GM21390 (cell line): ENCODE measurements around the gene RCCD1.

ENCODE experiments used
- ATAC-seq: cut with Tn5 transposase; IDR thresholded peaks from one replicate; pipeline ENCODE4 v1.9.1; 2021; ENCODE audit not compliant: unreplicated experiment

RCCD1 gene

DNA sequence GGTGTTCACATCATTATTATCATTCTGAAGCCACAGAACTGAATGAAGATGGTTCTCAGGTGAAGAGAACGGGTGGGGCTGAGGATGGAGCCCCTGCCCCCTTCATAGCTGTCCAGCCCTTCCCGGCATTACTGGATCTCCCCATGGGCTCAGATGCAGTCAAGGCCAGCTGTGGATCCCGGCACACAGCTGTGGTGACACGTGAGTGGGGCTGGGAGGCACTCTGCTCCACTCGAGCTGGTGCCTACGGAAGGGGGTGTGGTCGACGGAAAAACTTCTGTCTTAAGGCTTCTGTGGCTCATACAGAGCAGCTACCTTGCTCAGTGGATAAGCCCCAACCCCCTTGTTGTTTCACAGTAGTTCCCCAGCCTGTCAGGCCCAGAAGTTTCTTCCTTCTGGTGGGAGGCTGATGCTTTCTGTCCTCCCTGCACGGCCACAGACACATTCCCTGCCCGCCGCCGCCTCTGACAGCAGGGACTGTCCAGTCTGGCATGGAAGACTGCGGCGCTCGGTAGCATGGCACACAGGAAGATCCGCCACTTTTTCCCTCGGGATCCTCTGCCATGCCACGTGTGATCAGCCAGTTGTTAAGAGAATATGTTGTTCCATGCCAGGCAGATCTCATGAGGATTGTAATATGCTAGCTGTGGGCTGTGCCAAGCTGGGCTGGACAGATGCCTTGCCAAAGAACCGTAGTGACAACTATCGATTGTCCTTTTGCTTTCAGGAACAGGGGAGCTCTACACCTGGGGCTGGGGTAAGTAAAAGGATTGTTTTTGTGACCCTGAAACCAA lies 5.8 kb downstream of the RCCD1 start:
- no peak for ATAC-seq

GRCh38 chr15:90962021-90962420 lies 7.3 kb downstream of the RCCD1 start:
- no peak for ATAC-seq

GRCh38 chr15:90966262-90966661 lies 11.6 kb downstream of the RCCD1 start:
- ATAC-seq = no peak

GRCh38 chr15:90967206-90967605 lies 12.5 kb downstream of the RCCD1 start:
- ATAC-seq = no peak

DNA sequence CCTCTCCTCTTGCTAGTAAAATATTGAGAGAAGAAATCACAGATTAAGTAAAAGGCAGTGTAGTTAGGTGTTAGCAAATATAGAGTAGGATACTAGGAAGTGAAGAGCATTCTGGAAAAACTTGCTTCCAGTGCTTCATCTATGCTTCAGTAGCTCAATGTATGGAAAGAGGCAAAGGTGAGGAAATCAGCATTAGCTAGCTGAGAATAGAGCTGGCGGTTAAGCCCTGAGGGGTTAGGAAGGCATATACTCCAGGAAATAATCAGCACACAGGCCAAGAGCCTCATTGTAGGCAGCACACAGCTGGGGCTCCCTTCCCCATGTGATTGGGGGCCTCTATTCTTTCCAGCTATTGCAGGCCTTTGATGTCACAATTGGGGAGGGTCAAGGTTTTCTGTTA lies 13.8 kb downstream of the RCCD1 start:
- ATAC-seq = no peak

GRCh38 chr15:90970274-90970673 lies 15.6 kb downstream of the RCCD1 start:
- ATAC-seq = no peak

GRCh38 chr15:90972133-90972532 lies 17.4 kb downstream of the RCCD1 start:
- ATAC-seq = no peak

GRCh38 chr15:90974216-90974615 lies 19.5 kb downstream of the RCCD1 start:
- ATAC-seq = no peak

DNA sequence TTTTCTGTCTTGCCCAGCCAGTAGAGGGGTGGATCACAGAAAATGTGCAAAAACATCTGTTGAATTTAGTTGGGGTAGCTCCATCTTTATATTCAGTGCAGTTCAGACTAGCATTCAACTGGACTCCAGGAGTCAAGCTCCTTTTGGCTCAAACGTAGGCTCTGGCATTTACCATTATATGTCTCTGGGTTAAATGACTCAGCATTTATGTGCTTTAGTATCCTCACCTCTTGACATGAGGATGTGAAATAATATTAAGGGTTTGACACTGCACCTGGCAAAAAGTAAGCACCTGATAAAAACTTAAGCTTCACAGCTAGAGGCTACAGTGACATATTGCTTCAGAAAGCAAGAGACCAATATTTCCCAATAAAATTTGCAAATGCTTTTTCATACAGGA lies 24.9 kb downstream of the RCCD1 start:
- ATAC-seq = no peak

- peak; percentile 86 for ATAC-seq
These were observed 27.0 kb downstream of the RCCD1 start for GRCh38 chr15:90981681-90982080.

DNA sequence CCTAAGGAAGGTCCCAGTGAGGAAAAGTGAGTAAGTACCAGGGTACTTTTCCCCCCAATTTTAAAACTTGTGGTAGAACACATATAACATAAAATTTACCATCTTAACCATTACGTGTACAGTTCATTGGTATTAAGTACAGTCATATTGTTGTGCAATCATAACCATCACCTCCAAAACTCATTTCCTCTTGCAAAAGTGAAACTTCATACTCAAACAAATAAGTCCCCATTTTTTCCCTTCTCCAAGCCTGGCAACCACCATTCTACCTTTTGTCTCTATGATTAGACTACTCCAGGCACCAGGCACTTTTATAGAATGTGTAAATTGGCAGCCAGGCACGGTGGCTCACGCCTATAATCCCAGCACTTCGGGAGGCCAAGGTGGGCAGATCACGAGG lies 27.5 kb downstream of the RCCD1 start:
- peak; percentile 45 for ATAC-seq

DNA sequence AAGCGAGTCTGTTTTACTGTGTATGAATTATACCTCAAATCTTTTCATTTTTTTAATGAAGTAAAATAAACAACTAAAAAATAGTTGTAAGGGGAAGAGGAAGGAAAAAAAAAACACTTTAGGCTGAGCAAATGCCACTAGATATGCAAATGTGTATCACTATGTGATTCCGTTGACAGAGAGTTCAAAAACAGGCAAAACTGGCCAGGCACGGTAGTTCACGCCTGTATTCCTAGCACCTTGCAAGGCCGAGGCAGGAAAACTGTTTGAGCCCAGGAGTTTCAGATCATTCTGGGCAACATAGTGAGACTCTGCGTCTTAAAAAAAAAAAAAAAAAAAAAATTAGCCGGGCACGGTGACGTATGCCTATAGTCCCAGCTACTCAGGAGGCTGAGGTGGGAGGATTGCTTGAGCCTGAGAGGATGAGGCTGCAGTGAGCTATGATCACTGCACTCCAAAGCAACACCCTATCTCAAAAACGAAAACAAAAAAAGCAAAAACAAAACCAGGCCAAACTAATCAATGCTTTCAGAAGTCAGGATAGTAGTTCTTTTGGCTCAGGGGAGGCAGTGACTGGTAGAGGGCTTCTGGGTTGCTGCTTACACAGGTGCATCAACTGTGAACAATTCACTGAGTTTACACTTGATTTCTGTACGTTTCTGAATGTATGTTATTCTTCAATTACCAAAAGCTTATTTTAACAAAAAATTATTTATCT lies 32.3 kb downstream of the RCCD1 start:
- peak; percentile 62 for ATAC-seq

GRCh38 chr15:90987561-90988141 lies 33.0 kb downstream of the RCCD1 start:
- ATAC-seq = no peak

- ATAC-seq = no peak
These were observed 33.6 kb downstream of the RCCD1 start for GRCh38 chr15:90988296-90988695.

- no peak for ATAC-seq
These were observed 34.5 kb downstream of the RCCD1 start for GRCh38 chr15:90989040-90989768.

- no peak for ATAC-seq
These were observed 35.8 kb downstream of the RCCD1 start for GRCh38 chr15:90990446-90990845.

DNA sequence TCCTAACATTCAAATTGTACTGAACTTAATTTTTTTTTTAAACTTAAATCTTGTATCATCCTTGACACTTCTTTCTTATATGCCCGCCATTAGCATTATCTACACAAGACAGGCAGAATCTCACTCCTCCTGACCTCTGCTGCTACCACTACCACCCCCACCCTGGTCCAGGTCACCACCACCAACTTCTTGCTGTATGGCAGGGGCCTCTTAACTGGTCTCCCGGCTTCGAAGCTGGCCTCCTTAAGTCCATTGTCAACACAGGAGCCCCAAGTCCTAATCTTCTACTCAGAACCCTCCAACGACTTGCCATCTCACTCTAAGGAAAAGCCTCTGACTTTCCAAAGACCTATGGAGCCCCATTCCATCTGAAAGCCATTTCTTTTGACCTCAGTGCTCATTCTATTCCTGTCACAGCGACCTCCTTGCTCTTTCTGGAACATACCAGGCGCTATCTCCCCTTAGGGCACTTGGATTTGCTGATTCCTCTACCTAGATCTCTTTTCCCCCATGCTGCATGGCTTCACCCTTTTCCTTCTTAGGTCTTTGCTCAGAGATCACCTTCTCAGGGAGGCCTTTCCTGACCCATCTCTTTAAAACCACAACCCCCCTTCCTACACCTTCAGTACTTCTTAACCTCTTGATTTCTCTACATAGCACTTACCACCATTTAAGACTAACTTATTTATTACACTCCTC lies 37.1 kb downstream of the RCCD1 start:
- no peak for ATAC-seq

DNA sequence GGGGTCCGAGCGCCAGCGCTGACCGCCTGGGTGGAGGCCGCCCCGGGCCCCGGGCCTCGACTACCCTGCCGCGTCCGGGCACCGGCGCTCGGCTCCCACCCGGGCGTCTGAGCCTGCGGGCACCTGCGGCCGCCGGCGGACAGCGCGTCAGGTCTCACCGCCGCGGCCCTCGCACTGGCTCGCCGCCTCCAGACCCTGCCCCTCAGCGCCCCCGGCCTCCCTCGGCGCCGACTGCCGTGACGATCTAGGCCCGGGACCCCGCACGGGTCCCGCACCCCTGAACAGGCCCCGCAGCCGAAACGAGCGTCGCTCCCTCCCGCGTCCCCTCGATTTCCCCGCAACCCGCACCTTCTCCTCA lies 39.4 kb downstream of the RCCD1 start:
- peak; percentile 9 for ATAC-seq

DNA sequence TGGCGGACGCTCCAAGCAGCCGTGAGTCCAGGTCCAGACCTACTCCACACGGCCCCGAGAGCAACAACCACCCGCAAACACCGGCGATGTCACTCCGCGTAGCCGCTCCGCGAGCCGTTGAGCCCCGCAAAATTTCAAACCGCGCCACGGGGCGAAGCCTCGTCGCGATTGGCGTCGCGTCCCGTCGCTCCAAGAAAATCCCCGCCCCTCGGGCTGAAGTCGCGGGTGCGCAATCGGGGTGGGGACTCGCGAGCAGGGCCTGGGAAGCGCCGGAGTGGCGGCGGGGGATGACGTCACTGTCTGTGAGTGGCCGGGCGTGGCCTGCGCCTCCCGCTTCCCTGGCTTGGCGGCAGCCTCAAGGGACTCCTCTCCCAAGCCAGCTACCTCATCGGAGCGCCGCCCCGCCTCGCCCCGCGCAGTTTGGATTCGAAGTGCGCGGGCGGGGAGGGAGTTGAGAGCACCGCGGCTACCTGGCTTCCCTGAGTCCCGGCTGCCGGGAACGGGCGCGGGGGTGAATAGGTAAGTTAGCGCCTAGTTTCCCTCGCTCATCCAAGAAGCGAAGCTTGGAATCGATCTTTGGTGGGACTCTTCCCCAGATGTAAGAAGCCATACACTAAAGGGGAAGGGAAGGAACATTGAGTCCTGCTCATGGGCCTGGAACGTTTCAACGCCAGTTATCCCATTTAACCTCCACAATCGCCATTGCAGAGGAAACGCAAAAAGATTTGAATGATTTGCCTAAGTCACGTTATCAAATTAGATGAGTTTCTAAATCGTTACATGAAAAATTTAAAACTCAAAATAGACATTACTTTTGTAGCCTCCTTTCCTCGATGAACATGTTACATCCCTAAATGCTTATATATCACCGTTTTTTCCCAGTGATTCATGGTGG lies 40.0 kb downstream of the RCCD1 start, which contains the start of gene PRC1:
TSS of gene PRC1 (minus strand) at position 119 of the 895 bp plus-strand sequence. CDS start at position 1, 118 bp downstream.
- peak; percentile 94 for ATAC-seq

DNA sequence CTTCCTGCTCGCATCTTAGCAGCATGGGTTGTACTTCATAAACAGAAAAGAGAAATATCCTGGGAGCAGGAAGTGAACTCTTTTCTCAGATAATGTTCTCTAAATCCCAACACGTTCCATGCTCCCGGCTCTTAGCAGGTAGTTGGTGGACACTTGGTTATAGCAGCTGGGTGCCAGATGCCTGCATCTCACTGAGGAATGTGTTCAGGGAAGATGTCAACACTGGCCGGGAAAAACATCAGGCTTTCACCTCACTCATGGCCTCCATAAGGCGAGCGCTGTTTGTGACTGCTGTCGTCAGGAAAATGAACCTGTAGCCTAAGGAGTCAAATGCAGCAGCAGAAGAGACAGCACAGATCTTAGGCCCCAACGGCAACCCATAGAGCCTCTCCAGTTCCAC lies 44.1 kb downstream of the RCCD1 start:
- ATAC-seq = no peak
